Activated CD8-positive, alpha-beta T cell treated with anti-CD3 and anti-CD28 coated beads, Interleukin-2, amount 10 ng/mL, durations not matched to agents 7 days and 5 days (primary cell): ENCODE data around the gene LECT2. TPM values are rescaled to one million over a fixed set of nuclear protein-coding genes. Genes with fewer than 3 reads are reported as not detected.

ENCODE experiments used
- ATAC-seq: fragments of 150-1000 bp; cut with Tn5 transposase; one replicate; pipeline ENCODE4 v1.10.0; 2021; ENCODE audit warnings: moderate library complexity
- CTCF ChIA-PET: fragments of 350-600 bp; sonication (Branson Sonifier 250); formaldehyde crosslinking; loops from one replicate; lab custom pipeline; 2021; ENCODE audit warnings: antibody characterized with exemption; lab: Charles Lee
- POLR2A ChIA-PET: fragments of 350-600 bp; sonication (Branson Sonifier 250); formaldehyde crosslinking; loops from one replicate; lab custom pipeline; 2021; ENCODE audit warnings: antibody characterized with exemption; lab: Charles Lee
- DNase-seq: peaks from one replicate; pipeline ENCODE4 v3.0.0-alpha.2; 2020
- H3K27ac Mint-ChIP-seq: one replicate; pipeline ENCODE4 v1.8.0; 2021; ENCODE audit warnings: mild to moderate bottlenecking, mixed read lengths
- H3K27me3 Mint-ChIP-seq: one replicate; pipeline ENCODE4 v1.8.0; 2021; ENCODE audit warnings: low read depth, mixed read lengths
- H3K36me3 Mint-ChIP-seq: one replicate; pipeline ENCODE4 v1.8.0; 2021; ENCODE audit warnings: low read depth, mixed read lengths
- H3K4me1 Mint-ChIP-seq: one replicate; pipeline ENCODE4 v1.8.0; 2021; ENCODE audit warnings: low read depth, mixed read lengths
- H3K4me3 Mint-ChIP-seq: one replicate; pipeline ENCODE4 v1.8.0; 2021; ENCODE audit warnings: mild to moderate bottlenecking, mixed read lengths
- H3K9me3 Mint-ChIP-seq: one replicate; pipeline ENCODE4 v1.8.0; 2022; ENCODE audit warnings: mixed read lengths; ENCODE audit not compliant: insufficient read depth
- total RNA-seq, 2 experiments: library from RNA; stranded (reverse); gene quantifications; one replicate each; pipeline ENCODE4 v1.2.3, GENCODE V29; 2021

Gene LECT2
- total RNA-seq, 2 experiments from 2014 or later = not detected

DNA sequence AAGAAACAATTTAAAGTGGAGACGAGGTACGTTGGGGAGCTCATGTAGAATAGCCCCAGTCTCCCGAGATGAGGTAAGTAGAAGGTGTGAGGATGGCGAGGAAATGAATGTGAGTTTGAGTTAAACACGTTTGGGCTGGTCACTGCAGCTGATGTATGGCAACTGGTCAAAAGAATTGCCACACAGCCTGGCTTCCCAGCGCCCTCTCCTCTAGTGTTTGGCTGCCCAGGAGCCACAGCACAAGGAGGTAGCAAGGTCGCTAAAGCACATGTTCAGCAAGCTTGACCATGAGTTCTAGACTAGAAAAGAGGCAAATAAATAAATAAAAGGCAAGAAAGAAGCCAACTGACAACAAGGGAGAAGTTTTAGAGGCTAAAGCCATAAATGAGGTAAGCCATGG, 21.4 kb upstream of the LECT2 start:
- ATAC-seq (no peak), DNase-seq (no peak)
- Mint-ChIP-seq H3K27me3 (peaks cover 28% of the 10 kb centered on the region), H3K9me3 (no peaks in the 10 kb centered on the region), H3K27ac (no peak overlapping the region), H3K36me3 (no peaks in the 10 kb centered on the region), H3K4me3 (no peak overlapping the region), H3K4me1 (no peaks in the 10 kb centered on the region)
- ChIA-PET CTCF (interaction anchor here (1.2 kb wide), 1 partner anchor 106 kb away, joined by 3 read pairs; no protein-coding TSS in a partner anchor), POLR2A (no interaction called here)

DNA sequence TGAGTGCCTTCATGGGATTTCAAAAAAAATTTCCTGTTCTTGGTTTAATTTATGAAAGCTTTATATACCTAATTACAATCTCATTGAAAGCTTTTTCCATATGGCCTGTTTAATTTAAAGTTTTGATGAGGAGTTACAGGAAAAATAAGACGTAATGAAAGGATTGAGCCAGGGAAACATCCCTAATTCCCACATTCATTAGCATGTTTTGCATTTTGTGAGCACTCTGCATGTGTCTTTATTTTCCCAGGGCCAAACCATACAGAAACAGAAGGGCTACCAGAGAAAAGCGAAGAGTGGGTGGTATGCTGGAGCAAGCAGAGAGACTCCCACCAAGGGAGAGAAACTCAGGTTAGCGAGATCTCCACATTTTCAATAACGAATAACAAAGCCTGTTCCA, 20.3 kb upstream of the LECT2 start:
- Mint-ChIP-seq H3K4me1 (no peaks in the 10 kb centered on the region), H3K27ac (no peak overlapping the region), H3K36me3 (no peaks in the 10 kb centered on the region), H3K27me3 (peaks cover 34% of the 10 kb centered on the region), H3K4me3 (no peak overlapping the region), H3K9me3 (no peaks in the 10 kb centered on the region)
- no peak for DNase-seq
- POLR2A ChIA-PET = no interaction called here
- ATAC-seq = no peak
- CTCF ChIA-PET = interaction anchor here (1.2 kb wide), 1 partner anchor 107 kb away, joined by 3 read pairs; no protein-coding TSS in a partner anchor

DNA sequence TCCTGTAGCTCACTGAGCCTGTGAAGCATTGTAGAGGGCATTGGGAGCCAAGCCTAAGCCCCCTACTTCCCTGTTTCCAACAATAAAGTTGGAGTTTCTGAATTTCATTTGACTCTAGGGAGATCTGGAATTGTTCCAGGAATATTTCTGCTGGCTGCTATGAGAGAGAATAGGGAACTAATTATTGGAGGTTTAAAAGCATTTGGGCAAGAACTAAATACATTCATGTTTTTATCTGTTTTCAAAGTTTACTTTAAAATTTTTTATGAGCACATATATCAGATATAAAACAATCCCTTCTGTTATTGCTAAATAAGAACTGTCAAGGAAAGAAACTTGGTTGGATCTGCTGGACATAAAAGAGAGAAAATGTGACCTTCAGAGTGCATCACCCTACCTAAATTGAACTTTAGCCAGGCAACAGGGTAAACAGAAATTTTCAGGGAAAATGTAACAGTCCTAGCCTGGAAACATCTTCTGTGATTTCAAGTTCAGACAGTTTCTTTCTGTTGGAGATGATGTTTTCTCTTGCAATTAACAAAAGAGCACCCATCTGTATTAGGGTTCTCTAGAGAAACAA, 19.3 kb upstream of the LECT2 start:
- H3K27me3 Mint-ChIP-seq = peaks cover 28% of the 10 kb centered on the region
- H3K36me3 Mint-ChIP-seq = no peaks in the 10 kb centered on the region

DNA sequence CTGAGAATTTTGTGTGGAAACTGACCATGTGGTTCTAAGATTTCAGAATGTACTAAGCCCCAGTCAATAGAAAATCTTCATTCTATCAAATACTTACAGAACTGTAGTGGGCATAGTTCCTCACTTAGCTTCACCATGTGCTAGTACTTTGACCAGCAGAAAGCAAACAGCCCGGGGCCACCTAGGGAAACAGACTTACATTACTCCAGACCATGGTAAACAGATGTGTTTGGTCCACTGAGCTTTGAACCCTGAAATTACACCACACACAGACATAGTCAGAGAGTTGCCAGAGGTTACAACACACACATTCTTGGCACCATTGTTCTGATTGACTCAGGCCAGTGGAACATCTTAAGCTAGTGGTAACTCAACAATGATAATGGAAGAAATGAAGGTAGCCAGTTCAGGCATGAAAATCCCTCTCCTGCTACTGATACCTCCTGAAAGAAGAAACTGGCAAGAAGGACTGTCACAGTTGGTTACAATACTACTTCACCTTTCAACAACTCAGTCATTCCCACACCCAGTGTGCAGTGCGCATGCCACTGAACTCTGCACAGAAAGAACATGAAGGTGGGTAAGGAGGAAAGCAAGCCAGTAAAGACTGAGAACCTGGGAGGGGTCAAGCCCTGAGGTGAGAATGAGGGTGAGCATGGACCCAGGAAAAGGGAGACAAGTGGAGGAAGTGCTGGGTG, 18.7 kb upstream of the LECT2 start:
- H3K4me3 Mint-ChIP-seq = no peak overlapping the region
- H3K27me3 Mint-ChIP-seq = peaks cover 31% of the 10 kb centered on the region
- DNase-seq (no peak), ATAC-seq (no peak)
- POLR2A ChIA-PET = no interaction called here
- H3K4me1 Mint-ChIP-seq = no peaks in the 10 kb centered on the region
- H3K36me3 Mint-ChIP-seq = no peaks in the 10 kb centered on the region
- H3K9me3 Mint-ChIP-seq = no peaks in the 10 kb centered on the region
- H3K27ac Mint-ChIP-seq = no peak overlapping the region
- CTCF ChIA-PET = no interaction called here

More for the DNA sequence above, 19.3 kb upstream of the LECT2 start:
- H3K4me1 Mint-ChIP-seq = no peaks in the 10 kb centered on the region
- H3K4me3 Mint-ChIP-seq = no peak overlapping the region
- ATAC-seq (no peak), DNase-seq (no peak)
- no peak overlapping the region for H3K27ac Mint-ChIP-seq
- H3K9me3 Mint-ChIP-seq = no peaks in the 10 kb centered on the region
- ChIA-PET CTCF (no interaction called here), POLR2A (no interaction called here)

DNA sequence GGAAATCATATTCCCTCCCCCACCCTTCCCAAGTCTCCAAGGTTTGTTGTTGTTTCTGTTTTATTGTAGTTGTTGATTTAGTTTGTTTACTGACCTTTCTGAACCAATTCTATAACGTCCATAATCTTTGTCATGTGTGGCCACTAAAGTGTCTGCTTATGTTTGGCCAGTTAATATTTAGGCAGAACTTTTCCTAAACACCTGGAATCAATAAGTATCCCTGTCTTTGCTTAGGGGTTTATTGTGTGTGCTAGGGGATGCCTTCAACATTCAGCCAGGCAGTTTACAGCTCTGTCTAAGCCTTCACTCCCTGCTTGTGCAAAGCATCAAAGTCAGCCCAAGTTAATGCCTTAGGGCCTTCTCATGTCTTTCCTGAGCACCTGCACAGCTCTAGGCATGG, 16.9 kb upstream of the LECT2 start:
- CTCF ChIA-PET = no interaction called here
- POLR2A ChIA-PET = interaction anchor here (0.6 kb wide), 1 partner anchor 101 kb away, joined by 3 read pairs; no protein-coding TSS in a partner anchor
- H3K36me3 Mint-ChIP-seq = no peaks in the 10 kb centered on the region
- H3K9me3 Mint-ChIP-seq = no peaks in the 10 kb centered on the region
- H3K4me3 Mint-ChIP-seq = no peak overlapping the region
- DNase-seq (no peak), ATAC-seq (no peak)
- no peaks in the 10 kb centered on the region for H3K4me1 Mint-ChIP-seq
- H3K27me3 Mint-ChIP-seq = peaks cover 24% of the 10 kb centered on the region
- H3K27ac Mint-ChIP-seq = no peak overlapping the region

DNA sequence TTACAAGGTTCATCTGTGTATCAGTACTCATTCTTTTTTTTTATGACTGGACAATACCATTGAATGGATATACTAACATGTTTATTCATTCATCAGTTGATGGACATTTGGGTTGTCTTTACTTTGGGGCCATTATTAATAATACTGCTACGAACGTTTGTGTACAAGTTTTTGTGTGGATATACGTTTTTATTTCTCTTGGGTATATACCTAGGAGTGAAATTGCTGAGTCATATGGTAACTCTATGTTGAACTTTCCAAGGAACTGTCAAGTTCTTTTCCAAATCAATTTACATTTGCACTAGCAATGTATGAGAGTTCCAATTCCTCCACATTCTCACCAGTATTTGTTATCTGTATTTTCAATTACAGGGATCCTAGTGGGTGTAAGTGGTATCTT, 12.0 kb upstream of the LECT2 start:
- H3K36me3 Mint-ChIP-seq = no peaks in the 10 kb centered on the region
- POLR2A ChIA-PET = no interaction called here
- H3K4me1 Mint-ChIP-seq = no peaks in the 10 kb centered on the region
- no peaks in the 10 kb centered on the region for H3K9me3 Mint-ChIP-seq
- no peak overlapping the region for H3K27ac Mint-ChIP-seq
- H3K27me3 Mint-ChIP-seq = peaks cover 18% of the 10 kb centered on the region
- CTCF ChIA-PET = no interaction called here
- H3K4me3 Mint-ChIP-seq = no peak overlapping the region
- ATAC-seq (no peak), DNase-seq (no peak)

DNA sequence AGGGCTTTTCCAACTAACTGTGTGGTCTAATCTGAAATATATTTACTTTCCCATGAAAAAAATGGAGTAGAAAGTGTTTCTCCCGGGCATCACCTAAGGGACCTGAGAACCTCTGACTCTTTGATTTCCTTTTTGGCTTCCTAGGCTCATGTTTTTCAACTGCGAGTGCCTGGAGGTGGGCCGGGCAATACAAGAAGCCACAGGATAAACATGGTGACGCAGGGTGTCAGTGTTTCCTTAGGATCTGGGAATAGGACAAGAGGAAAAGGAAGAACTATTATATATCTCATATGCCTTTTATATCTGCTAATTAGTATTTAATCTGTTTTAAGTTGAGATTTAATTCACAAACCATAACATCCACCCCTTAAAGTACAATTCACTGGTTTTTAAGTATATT, 11.4 kb upstream of the LECT2 start:
- DNase-seq (no peak), ATAC-seq (no peak)
- Mint-ChIP-seq H3K4me1 (no peaks in the 10 kb centered on the region), H3K4me3 (no peak overlapping the region), H3K36me3 (no peaks in the 10 kb centered on the region), H3K27ac (no peak overlapping the region), H3K9me3 (no peaks in the 10 kb centered on the region), H3K27me3 (peaks cover 16% of the 10 kb centered on the region)
- POLR2A ChIA-PET = no interaction called here
- CTCF ChIA-PET = no interaction called here

DNA sequence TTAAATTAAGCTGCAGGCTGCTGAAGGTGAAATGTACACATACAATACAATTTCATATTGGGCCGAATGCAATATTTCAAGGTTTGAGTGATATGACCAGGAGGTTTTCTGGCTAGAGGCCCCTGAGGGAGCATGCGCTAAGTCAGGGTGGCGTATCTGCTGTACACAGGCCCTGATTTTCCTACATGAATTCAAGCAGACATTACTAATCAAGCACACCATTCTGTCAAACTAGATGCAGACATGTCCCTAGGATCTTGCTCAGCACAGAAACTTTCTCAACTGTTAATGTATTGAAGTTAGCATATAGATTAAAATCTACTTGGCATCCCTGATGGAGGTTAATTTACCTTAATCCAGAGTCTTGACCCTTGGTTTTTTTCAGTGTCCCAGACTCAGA, 10.7 kb upstream of the LECT2 start:
- ChIA-PET CTCF (no interaction called here), POLR2A (no interaction called here)
- Mint-ChIP-seq H3K27ac (no peak overlapping the region), H3K9me3 (no peaks in the 10 kb centered on the region), H3K36me3 (no peaks in the 10 kb centered on the region), H3K27me3 (peaks cover 13% of the 10 kb centered on the region), H3K4me3 (no peak overlapping the region), H3K4me1 (no peaks in the 10 kb centered on the region)
- ATAC-seq (no peak), DNase-seq (no peak)

DNA sequence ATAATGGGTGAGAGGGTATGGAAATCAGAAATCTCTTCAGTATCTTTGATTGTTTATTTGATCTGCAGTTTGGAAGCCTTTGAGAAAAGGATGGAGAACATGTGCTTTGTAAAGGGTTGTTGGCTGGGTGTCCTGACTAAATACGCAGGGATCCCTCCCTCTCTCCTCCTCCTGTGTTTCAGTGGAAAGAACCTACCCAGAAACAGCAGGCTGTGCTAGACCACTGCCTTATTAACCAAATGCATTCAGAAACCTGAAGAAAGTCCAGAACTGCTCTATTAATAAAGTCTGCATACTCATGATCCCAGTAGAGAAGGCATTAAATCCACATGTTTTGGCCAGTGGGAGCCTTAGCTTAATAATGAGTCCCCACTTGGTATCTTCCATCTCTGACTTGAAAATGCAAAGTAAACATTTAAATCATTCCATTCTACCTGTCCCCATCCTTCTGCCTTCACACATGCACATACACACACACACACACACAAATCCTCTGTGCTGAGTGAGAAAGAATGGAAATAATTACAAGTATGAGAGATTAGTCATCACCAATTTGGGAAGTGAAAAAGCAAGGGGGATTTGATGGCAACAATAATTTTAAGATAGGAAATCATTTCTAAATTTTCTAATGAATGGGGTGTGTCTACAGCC, 10.0 kb upstream of the LECT2 start:
- H3K27ac Mint-ChIP-seq = no peak overlapping the region
- no peak overlapping the region for H3K4me3 Mint-ChIP-seq
- H3K9me3 Mint-ChIP-seq = no peaks in the 10 kb centered on the region
- no peak for ATAC-seq
- peaks cover 14% of the 10 kb centered on the region for H3K27me3 Mint-ChIP-seq
- no peaks in the 10 kb centered on the region for H3K4me1 Mint-ChIP-seq
- DNase-seq = no peak
- H3K36me3 Mint-ChIP-seq = no peaks in the 10 kb centered on the region
- ChIA-PET CTCF (no interaction called here), POLR2A (no interaction called here)

DNA sequence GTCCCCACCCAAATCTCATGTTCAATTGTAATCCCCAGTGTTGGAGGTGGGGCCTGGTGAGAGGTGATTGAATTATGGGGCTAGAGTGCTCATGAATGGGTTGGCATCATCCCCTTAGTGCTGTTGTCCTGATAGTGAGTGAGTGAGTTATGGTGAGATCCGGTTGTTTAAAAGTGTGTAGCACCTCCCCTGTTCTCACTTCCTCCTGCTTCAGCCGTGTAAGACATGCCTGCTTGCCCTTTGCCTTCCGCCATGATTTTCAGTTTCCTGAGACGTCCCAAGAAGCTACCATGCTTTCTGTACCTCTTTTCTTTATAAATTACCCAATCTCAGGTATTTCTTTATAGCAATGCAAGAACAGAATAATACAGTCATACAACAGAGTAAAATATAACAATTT, 742 bp upstream of the LECT2 start:
- DNase-seq = no peak
- no peak overlapping the region for H3K4me3 Mint-ChIP-seq
- no peaks in the 10 kb centered on the region for H3K36me3 Mint-ChIP-seq
- H3K27ac Mint-ChIP-seq = no peak overlapping the region
- CTCF ChIA-PET = no interaction called here
- H3K27me3 Mint-ChIP-seq = peaks cover 19% of the 10 kb centered on the region
- ATAC-seq = no peak
- H3K4me1 Mint-ChIP-seq = peaks cover 7% of the 10 kb centered on the region
- H3K9me3 Mint-ChIP-seq = no peaks in the 10 kb centered on the region
- POLR2A ChIA-PET = no interaction called here

DNA sequence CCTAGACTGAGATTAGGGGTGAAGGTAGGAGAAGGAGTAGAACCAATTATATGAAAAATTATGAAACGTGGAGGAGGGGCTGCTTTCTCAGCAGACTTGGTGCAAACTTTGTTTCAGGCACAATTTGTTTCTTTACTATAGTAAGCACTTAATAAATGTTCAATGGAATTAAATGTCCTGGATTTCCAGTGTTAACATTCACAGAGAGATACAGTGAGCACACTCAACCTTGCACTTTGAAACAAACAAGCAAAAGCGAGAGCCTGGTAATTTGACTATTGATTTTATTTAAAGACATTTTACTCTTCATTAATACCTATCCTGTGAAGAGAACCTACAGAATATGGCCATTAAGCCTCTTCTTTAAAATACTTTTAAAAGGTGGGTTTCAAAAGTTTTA, 933 bp downstream of the LECT2 start:
- H3K9me3 Mint-ChIP-seq = no peaks in the 10 kb centered on the region
- DNase-seq (no peak), ATAC-seq (no peak)
- peaks cover 14% of the 10 kb centered on the region for H3K27me3 Mint-ChIP-seq
- H3K4me1 Mint-ChIP-seq = peaks cover 11% of the 10 kb centered on the region
- H3K27ac Mint-ChIP-seq = no peak overlapping the region
- CTCF ChIA-PET = no interaction called here
- H3K4me3 Mint-ChIP-seq = no peak overlapping the region
- POLR2A ChIA-PET = no interaction called here
- H3K36me3 Mint-ChIP-seq = no peaks in the 10 kb centered on the region

DNA sequence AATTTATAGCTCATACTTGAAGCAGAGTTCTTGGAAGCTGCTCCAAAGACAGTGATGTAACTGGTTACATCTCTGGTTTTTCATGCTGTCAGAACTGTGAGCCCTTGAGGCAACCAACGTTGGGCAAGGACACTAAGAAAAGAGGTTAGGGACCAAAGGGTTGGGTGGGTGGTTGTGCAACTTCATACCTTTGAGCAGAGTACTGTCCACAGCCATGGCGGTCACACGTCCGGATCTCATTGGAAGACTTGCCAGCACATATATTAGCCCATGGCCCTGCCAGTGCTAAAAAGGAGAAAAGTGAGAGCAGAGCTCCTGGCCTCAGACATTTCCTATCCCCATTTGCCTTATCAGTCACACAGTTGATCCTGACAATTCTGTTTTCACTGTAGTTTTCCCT, 2.1 kb downstream of the LECT2 start:
- ATAC-seq (no peak), DNase-seq (no peak)
- Mint-ChIP-seq H3K4me1 (peaks cover 11% of the 10 kb centered on the region), H3K4me3 (no peak overlapping the region), H3K36me3 (no peaks in the 10 kb centered on the region), H3K27ac (no peak overlapping the region), H3K27me3 (peaks cover 9% of the 10 kb centered on the region), H3K9me3 (no peaks in the 10 kb centered on the region)
- POLR2A ChIA-PET = no interaction called here
- CTCF ChIA-PET = no interaction called here
